Measurements from ENCODE around the gene CHN2. TPM values are rescaled to one million over a fixed set of nuclear protein-coding genes. Genes with fewer than 3 reads are reported as not detected.

The CHN2 gene
- total RNA-seq, 1 experiment from 2014 or later, result not detected

DNA sequence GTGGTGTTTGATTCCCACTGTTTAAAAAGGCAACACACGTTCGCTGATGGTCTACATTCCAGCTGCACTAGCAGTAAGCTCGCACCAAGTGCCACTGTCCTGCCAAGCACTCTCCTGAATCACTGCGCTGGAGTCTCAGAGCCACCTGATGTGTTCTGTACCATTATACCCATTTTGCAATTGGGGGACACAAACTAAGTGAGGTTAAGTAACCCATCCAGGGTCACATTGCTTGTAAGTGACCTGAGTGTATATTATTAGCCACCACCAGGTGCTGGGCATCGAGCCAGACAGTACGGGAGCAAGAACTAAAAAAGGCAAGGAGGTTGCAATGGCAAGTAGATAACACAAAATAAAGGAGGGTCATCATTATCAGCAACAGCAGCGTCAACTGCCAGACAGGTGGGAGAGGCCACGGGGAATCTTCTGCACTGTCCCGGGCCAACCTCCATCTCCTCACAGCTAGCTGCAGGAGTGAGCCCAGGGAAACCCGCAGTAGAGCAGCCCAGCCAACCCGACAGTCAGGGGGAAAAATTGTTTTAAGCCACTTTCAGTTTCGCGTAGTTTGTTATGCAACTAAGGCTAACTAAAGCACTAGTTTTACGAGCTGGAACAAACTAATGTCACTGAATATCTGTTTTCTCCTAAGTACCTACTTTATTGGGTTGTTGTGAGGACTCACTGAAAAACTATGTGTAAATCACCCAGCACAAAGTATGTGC lies 47.5 kb upstream of the CHN2 start:
- H2AFZ ChIP-seq, result no peak overlapping the region
- intact Hi-C loops (cut with micrococcal nuclease; ENCODE audit: unreplicated experiment), result no loop called here
- H3K79me2 ChIP-seq (ENCODE audit: low read depth), result no peaks in the 10 kb centered on the region
- ChIA-PET POLR2A (ENCODE audit: unreplicated experiment) (no interaction called here), CTCF (no interaction called here)
- peaks cover 7% of the 10 kb centered on the region; the same call in 1 of the 2 replicates for H3K27me3 ChIP-seq (ENCODE audit: insufficient read depth, low read depth)
- DNase-seq, result peak in 1 of 2 experiments; percentile 69
- H3K9me3 ChIP-seq (ENCODE audit: insufficient read depth, low read depth), result no peaks in the 10 kb centered on the region
- no peak overlapping the region for H3K4me3 ChIP-seq
- no peaks in the 10 kb centered on the region for H3K9me2 ChIP-seq (ENCODE audit: insufficient read depth)
- no TSS peak for BruUV-seq (replicated peaks)
- no peaks in the 10 kb centered on the region for H4K20me1 ChIP-seq (ENCODE audit: insufficient read depth)
- H3F3A ChIP-seq (ENCODE audit: insufficient read depth, low read depth), result peaks cover 4% of the 10 kb centered on the region; the same call in 1 of the 2 replicates
- H3K27ac ChIP-seq, result no peak overlapping the region
- H3K4me2 ChIP-seq, result peak overlapping the region; percentile 28
- TF ChIP-seq, protein P1, sequence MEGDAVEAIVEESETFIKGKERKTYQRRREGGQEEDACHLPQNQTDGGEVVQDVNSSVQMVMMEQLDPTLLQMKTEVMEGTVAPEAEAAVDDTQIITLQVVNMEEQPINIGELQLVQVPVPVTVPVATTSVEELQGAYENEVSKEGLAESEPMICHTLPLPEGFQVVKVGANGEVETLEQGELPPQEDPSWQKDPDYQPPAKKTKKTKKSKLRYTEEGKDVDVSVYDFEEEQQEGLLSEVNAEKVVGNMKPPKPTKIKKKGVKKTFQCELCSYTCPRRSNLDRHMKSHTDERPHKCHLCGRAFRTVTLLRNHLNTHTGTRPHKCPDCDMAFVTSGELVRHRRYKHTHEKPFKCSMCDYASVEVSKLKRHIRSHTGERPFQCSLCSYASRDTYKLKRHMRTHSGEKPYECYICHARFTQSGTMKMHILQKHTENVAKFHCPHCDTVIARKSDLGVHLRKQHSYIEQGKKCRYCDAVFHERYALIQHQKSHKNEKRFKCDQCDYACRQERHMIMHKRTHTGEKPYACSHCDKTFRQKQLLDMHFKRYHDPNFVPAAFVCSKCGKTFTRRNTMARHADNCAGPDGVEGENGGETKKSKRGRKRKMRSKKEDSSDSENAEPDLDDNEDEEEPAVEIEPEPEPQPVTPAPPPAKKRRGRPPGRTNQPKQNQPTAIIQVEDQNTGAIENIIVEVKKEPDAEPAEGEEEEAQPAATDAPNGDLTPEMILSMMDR (conservative IDR thresholded peaks at IDR 0.05), result no peak
- TF ChIP-seq EZH2 (IDR thresholded peaks at IDR 0.05; ENCODE audit: low read depth), result no peak
- H3K36me3 ChIP-seq (ENCODE audit: low read depth), result no peaks in the 10 kb centered on the region
- no peaks in the 10 kb centered on the region; the same call in 1 of the 2 replicates for H3K4me1 ChIP-seq (replicated peaks; ENCODE audit: insufficient read depth)

DNA sequence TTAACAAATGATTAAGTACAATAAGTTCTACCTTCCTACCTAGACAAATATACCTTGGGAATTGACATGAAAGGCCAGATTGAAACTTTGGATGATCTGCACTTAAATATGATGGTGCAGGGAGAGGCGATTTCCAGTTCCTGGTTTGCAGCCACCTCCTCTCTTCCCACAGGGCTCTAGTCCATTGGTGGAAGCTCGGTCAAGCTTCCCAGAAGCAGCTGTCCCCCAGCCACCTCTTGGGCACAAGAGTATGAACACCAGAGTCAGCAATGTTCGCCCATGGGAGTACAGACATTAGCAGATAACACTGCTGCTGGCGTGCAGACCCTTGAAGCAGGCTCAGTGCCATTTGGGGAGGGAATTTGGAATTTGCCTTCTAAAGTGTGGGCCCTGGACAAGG lies 46.8 kb upstream of the CHN2 start:
- Histone ChIP-seq H3K36me3 (ENCODE audit: low read depth) (no peaks in the 10 kb centered on the region), H3K79me2 (ENCODE audit: low read depth) (no peaks in the 10 kb centered on the region), H3K27me3 (ENCODE audit: insufficient read depth, low read depth) (peaks cover 7% of the 10 kb centered on the region; the same call in 1 of the 2 replicates), H4K20me1 (ENCODE audit: insufficient read depth) (no peaks in the 10 kb centered on the region), H3F3A (ENCODE audit: insufficient read depth, low read depth) (peaks cover 4% of the 10 kb centered on the region; the same call in 1 of the 2 replicates), H3K4me3 (no peak overlapping the region), H3K9me2 (ENCODE audit: insufficient read depth) (no peaks in the 10 kb centered on the region), H2AFZ (no peak overlapping the region), H3K4me1 (replicated peaks; ENCODE audit: insufficient read depth) (no peaks in the 10 kb centered on the region; the same call in 1 of the 2 replicates), H3K4me2 (no peak overlapping the region), H3K9me3 (ENCODE audit: insufficient read depth, low read depth) (no peaks in the 10 kb centered on the region), H3K27ac (no peak overlapping the region)
- no TSS peak for BruUV-seq (replicated peaks)
- no peak for TF ChIP-seq EZH2 (IDR thresholded peaks at IDR 0.05; ENCODE audit: low read depth)
- TF ChIP-seq, protein P1 (conservative IDR thresholded peaks at IDR 0.05), result no peak
- intact Hi-C loops (cut with micrococcal nuclease; ENCODE audit: unreplicated experiment), result no loop called here
- POLR2A ChIA-PET (ENCODE audit: unreplicated experiment), result no interaction called here
- CTCF ChIA-PET, result no interaction called here
- DNase-seq, result no peak

DNA sequence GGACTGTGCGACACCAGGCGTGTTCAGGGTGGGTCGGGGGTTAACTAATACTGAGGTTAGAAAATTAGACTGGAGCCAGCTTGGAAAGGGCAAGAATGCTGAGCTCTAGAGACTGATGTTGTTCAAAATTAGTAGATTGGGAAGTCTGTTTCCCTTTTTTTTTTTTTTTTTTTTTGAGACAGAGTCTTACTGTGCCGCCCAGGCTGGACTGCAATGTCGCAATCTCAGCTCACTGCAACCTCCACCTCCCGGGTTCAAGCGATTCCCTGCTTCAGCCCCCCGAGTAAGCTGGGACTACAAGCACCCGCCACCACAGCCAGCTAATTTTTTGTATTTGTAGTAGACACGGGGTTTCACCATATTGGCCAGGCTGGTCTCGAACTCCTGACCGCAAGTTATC lies 45.5 kb upstream of the CHN2 start:
- H2AFZ ChIP-seq, result no peak overlapping the region
- H3K36me3 ChIP-seq (ENCODE audit: low read depth), result no peaks in the 10 kb centered on the region
- no peaks in the 10 kb centered on the region for H4K20me1 ChIP-seq (ENCODE audit: insufficient read depth)
- H3K27ac ChIP-seq, result no peak overlapping the region
- peaks cover 7% of the 10 kb centered on the region; the same call in 1 of the 2 replicates for H3K27me3 ChIP-seq (ENCODE audit: insufficient read depth, low read depth)
- H3K9me3 ChIP-seq (ENCODE audit: insufficient read depth, low read depth), result no peaks in the 10 kb centered on the region
- no peaks in the 10 kb centered on the region; the same call in 1 of the 2 replicates for H3K4me1 ChIP-seq (replicated peaks; ENCODE audit: insufficient read depth)
- H3K9me2 ChIP-seq (ENCODE audit: insufficient read depth), result no peaks in the 10 kb centered on the region
- BruUV-seq (replicated peaks), result no TSS peak
- ChIA-PET POLR2A (ENCODE audit: unreplicated experiment) (no interaction called here), CTCF (interaction anchor here (0.6 kb wide), 1 partner anchor 42 kb away, joined by 10 read pairs; no protein-coding TSS in a partner anchor)
- H3K4me3 ChIP-seq, result no peak overlapping the region
- peaks cover 4% of the 10 kb centered on the region; the same call in 1 of the 2 replicates for H3F3A ChIP-seq (ENCODE audit: insufficient read depth, low read depth)
- no peak overlapping the region for H3K4me2 ChIP-seq
- no peaks in the 10 kb centered on the region for H3K79me2 ChIP-seq (ENCODE audit: low read depth)
- intact Hi-C loops (cut with micrococcal nuclease; ENCODE audit: unreplicated experiment), result no loop called here
- DNase-seq, result no peak
- no peak for TF ChIP-seq EZH2 (IDR thresholded peaks at IDR 0.05; ENCODE audit: low read depth)
- TF ChIP-seq, protein P1 (conservative IDR thresholded peaks at IDR 0.05), result no peak

Measured in PC-9 (cell line).